ENCODE measurements around the gene CWC27.

CWC27 gene

GRCh38 chr5:65067147-65067506 lies 298.4 kb downstream of the CWC27 start:
- no peak overlapping the region for H3K4me3 ChIP-seq (replicated peaks; ENCODE audit: insufficient read depth, low read length)
- TF ChIP-seq POLR2AphosphoS5 (IDR thresholded peaks at IDR 0.05; ENCODE audit: low read depth) = no peak
- no peak for TF ChIP-seq CTCF (IDR thresholded peaks at IDR 0.05; ENCODE audit: insufficient read depth, low read length)
- TF ChIP-seq GABPA (IDR thresholded peaks at IDR 0.05; ENCODE audit: low read depth) = no peak
- TF ChIP-seq SPI1 (IDR thresholded peaks at IDR 0.05; ENCODE audit: borderline replicate concordance, low read depth) = no peak
- TF ChIP-seq, protein P1, sequence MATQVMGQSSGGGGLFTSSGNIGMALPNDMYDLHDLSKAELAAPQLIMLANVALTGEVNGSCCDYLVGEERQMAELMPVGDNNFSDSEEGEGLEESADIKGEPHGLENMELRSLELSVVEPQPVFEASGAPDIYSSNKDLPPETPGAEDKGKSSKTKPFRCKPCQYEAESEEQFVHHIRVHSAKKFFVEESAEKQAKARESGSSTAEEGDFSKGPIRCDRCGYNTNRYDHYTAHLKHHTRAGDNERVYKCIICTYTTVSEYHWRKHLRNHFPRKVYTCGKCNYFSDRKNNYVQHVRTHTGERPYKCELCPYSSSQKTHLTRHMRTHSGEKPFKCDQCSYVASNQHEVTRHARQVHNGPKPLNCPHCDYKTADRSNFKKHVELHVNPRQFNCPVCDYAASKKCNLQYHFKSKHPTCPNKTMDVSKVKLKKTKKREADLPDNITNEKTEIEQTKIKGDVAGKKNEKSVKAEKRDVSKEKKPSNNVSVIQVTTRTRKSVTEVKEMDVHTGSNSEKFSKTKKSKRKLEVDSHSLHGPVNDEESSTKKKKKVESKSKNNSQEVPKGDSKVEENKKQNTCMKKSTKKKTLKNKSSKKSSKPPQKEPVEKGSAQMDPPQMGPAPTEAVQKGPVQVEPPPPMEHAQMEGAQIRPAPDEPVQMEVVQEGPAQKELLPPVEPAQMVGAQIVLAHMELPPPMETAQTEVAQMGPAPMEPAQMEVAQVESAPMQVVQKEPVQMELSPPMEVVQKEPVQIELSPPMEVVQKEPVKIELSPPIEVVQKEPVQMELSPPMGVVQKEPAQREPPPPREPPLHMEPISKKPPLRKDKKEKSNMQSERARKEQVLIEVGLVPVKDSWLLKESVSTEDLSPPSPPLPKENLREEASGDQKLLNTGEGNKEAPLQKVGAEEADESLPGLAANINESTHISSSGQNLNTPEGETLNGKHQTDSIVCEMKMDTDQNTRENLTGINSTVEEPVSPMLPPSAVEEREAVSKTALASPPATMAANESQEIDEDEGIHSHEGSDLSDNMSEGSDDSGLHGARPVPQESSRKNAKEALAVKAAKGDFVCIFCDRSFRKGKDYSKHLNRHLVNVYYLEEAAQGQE (IDR thresholded peaks at IDR 0.05; ENCODE audit: insufficient replicate concordance, low read depth) = no peak
- H3K27ac ChIP-seq (replicated peaks) = no peak overlapping the region
- DNase-seq (ENCODE audit: low read depth in 1 of 2, low spot score in 1 of 2) = no peak
- H3K27me3 ChIP-seq (ENCODE audit: insufficient read depth, poor library complexity, severe bottlenecking) = no peaks in the 10 kb centered on the region
